ENCODE data around the gene TXNDC8.
"Not testable (repeated sequence)": the region's sequence is repeated elsewhere in the genome, so short reads cannot be mapped to it uniquely, and the experiment has no call there.

The TXNDC8 gene

GRCh38 chr9:110327716-110328115 is 9.9 kb downstream of the TXNDC8 start:
- no peak for DNase-seq (ENCODE audit: low spot score)

DNA sequence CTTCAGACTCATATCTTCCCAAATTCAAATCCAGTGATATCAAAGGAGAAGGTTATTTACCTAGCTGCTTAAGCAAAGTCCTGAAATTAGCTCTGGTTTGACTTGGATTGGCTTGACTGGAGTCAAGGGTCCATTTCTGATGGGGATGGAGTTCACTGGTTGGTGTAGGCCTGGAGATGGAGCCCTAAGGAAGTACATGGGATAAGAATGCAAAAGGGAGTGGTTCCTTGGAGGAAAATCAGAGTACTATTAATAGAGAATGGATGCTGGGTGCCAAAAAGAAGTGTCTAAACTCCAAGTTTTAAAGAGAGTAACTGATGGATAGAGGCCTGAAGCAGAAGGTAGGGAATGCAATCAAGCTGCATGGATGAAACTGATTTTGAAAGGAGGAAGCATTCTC is 13.8 kb downstream of the TXNDC8 start:
- no peak for DNase-seq (ENCODE audit: low spot score)

DNA sequence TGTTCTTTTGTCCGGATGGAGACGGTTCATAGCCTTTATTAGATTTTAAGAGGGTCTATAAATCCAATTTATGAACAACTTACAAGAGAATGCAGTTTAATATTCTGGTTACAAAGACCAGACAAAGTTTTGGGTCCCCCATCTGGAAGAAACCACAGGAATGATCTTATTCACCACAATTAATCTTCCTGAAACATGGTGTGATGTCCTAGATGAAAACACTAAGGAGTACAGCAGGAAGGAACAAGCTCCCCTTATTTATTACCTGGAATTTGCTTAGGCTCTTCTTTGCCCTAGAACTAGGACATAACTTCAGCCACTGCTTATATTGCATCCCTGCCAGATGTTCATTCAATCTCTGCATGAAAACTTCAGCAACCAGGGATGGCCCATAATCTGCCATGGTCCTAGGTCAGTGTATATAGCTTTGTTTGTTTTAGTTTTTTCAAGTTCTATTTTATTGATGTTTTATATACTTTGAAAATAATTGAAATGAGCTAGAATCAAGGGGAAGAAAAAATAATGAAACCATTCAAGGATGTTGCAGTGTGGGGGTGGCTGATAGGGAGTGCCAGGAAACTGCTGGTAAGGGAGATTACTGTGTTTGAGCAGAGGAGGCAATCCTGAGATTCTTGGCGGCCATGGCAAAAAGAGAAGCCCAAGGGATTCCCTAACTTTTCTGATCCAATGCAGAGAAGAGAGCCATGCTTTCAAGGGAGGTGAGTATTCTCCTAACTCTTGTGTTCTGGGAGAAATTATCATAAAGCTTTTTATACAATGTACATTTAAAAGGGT is 16.8 kb downstream of the TXNDC8 start:
- no peak for DNase-seq (ENCODE audit: low spot score)

DNA sequence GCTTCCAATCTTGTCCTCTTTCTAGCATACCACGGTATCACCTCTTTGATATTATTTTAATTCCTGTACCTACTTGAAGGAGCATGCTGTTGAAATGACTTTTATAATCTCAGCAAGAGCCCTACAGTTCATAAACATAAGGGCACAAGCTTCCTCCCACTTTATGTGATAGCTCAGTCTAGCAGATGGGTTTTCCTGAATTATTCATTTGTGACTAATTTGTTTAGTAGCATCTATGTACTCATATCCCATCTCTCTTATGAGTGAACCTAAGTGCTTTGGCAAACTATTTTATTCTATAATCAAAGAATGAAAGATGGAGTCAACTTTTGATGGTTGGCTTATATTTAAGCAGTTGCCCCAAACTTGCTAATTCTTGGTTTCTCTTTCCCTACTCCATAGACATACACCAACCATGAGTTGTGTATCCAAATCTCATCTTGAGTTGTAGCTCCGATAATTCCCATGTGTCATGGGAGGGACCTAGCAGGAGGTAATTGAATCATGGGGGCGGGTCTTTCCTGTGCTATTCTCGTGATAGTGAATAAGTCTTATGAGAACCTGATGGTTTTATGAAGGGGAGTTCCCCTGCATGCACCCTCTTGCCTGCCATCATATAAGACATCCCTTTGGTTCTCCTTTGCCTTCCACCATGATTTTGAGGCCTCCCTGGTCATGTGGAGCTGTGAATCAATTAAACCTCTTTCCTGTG is 17.7 kb downstream of the TXNDC8 start:
- no peak for DNase-seq (ENCODE audit: low spot score)

- DNase-seq (ENCODE audit: low spot score), result no peak
Observed at GRCh38 chr9:110317911-110318310, 19.8 kb downstream of the TXNDC8 start.

- no peak for DNase-seq (ENCODE audit: low spot score)
Observed at GRCh38 chr9:110316261-110317075, 21.2 kb downstream of the TXNDC8 start.

GRCh38 chr9:110311978-110312377 is 25.7 kb downstream of the TXNDC8 start:
- not testable (repeated sequence) for DNase-seq (ENCODE audit: low spot score)

GRCh38 chr9:110309681-110310080 is 28.0 kb downstream of the TXNDC8 start:
- no peak for DNase-seq (ENCODE audit: low spot score)

DNA sequence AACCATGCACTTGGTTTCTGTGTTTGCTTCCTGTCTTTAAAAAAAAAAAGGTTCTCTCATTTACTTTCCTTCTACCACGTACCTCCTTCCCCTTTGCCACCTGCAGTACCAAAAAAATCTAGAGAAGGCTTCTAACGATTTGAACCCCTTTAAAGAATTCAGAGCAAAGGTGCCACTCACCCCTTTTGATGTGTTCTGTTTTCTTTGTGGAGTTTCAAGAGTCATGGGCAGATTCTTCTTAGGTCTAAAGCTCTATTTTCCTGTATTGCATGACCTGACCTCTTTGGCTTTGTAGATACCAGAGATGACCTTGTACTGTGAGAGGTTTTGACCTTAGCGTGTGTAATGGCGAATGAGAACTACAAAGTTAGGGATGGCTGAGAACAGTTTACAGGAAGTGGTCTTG is 29.0 kb downstream of the TXNDC8 start:
- DNase-seq (ENCODE audit: low spot score), result no peak

DNA sequence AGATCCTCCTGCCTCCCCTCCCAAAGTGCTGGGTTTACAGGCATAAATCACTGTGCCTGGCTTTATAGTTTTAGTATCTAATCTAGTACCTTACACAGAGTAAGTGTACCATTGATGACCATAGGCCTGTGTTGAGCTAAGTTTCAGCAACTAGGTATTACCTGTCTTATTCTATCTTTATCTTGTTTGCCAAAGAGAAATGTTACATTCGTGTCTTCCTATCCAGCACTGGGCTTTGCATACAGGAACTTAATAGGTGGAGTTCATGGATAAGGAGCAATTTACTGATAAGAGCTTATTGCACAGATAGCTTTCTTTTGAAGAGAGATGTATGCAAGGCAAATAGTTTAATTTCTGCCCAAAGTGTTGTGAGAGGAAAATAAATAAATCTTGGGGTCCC is 30.5 kb downstream of the TXNDC8 start:
- DNase-seq (ENCODE audit: low spot score), result no peak

DNA sequence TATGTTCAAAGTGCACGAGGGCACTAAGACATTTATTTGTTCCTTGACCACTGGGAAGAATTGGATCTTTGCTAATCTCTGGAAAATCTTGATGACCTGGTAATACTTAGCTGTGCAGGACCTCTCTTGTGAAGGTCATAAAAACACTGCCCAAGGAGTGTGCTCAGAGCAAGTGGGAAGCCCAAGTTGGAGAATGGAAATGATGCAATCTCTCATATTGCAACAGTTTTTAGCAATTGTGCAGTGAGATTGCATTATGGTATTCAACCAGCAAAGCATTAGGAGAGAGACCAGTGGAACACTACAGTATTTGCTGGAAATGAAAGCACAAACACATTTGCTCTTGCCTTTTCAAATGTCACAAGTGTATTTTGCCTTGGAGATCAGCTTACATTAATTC is 34.5 kb downstream of the TXNDC8 start:
- DNase-seq (ENCODE audit: low spot score), result no peak

DNA sequence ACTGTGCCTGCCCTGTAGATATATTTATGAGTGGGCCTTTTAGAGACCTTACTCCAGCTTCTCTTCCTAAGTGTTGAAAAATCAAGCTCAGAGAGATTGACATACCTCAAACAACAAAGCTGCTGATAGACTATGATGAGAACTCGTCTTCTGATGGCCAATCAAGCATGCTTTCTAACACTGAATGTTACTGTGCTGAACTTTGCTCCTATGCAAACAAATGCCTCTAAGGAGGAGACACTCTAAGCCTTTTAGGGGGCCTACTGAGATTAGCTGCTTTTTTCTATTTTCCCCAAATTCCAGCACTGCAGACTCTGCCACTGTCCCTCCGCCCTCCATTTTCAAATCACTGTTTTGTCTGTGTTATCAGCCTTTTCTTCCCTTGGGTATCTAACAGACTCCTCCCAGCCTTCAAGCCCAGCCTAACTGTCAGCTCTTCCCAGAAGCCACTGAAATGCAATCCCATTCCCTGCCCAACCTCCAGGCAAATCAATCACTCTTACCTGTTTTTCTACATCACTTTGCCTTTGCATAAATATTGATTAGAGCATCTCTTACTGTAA is 39.5 kb downstream of the TXNDC8 start:
- no peak for DNase-seq (ENCODE audit: low spot score)

DNA sequence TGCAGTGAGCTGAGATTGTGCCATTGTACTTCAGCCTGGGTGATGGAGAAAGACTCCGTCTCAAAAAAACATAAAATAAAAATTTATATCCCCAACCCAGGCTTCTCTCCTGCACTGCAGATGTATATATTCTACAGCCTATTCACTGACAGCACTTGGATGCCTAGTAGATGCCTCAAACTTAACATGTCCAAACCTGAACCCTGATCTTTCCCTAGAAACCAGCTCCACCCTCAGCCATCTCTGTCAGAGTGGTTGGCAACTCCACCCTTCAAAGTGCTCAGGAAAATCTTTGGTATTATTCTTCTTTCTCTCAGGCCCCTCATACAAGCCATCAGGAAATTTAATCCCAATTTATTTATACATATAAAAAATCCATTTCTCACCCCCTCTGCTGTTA is 44.4 kb downstream of the TXNDC8 start:
- no peak for DNase-seq (ENCODE audit: low spot score)

DNA sequence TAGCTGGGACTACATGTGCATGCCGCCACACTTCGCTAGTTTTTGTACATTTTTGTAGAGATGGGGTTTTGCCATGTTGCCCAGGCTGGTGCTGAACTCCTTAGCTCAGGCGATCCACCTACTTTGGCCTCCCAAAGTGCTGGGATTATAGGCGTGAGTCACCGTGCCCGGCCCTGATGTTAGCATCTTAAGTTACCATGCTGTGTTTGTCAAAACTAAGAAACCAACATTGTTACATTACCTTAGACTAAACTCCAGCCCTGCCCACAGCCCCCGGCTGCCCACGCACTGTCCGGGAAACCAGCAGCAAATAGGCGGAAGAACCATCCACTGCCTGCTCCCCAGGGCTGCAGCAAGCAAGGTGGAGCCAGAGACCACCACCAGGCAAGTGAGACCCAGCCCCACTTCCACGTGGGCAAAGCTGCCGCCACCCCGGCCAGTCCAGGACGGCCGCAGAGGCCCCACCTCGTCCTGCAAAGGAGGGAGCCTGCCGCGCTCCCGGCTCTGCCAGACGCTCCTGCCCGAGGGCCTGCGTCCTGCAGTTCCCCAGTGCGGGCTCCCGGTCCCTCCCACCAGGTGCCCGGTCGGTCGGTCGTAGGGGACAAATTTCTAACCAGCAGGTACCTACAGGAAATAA is 45.6 kb downstream of the TXNDC8 start:
- DNase-seq (ENCODE audit: low spot score), result no peak

GRCh38 chr9:110290001-110290400 is 47.7 kb downstream of the TXNDC8 start:
- DNase-seq (ENCODE audit: low spot score), result no peak

DNA sequence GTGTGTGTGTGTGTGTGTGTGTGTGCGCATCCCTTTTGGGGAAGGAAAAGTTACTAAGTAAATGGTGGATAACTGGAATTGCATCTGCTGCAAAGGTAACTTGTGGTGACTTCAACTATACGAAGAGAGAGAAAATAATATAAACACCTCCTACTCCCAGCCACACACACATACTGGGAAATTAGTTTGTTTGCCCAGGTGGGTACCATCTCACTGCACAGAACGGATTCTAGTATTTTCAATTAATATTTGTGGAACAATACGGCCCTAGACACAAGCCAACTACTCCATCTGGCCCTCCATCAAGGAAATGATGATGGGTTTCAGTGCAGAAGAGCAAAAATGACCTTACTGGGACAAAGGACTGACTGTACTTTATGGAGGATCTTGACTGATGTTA is 49.2 kb downstream of the TXNDC8 start:
- DNase-seq (ENCODE audit: low spot score), result no peak

- DNase-seq (ENCODE audit: low spot score), result no peak
Observed at GRCh38 chr9:110287289-110287680, 50.4 kb downstream of the TXNDC8 start.

- DNase-seq (ENCODE audit: low spot score), result peak; percentile 77
Observed at GRCh38 chr9:110284211-110284844, 53.3 kb downstream of the TXNDC8 start.

GRCh38 chr9:110283751-110284150 is 53.9 kb downstream of the TXNDC8 start:
- peak; percentile 57 for DNase-seq (ENCODE audit: low spot score)

GRCh38 chr9:110282739-110283081 is 55.0 kb downstream of the TXNDC8 start:
- no peak for DNase-seq (ENCODE audit: low spot score)

DNA sequence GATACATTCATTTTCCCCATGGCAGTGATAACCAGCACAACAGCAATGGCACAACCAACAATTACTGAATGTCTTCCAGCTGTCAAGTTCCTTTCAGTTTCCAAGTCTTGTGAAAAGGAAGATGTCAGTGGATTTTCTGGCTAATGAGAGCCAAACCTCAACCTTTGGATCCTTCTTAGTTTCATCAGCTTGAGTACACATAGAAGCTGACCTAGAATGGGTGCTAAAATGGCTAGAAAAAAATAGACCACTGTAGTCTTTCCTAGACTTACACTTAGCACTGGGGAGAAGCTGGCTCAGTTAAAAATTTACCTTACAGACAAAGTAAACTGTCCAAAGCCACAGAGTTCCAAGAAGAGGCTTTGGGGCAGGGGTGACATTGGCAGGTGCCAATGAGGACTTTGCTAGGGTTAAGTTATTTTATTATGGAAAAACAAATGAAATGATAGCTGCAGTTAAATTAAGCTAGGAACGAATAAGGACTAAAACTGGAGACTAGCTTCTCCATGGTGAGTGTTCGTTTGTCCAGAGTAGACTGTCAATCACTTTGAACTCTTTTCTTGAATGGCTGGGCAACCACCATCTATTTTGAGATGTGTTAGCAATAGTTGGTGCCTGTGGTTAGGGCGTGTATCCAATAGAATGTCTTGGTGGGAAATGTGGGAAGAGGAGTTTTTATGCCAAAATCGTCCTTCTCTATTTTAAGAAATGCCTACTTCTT is 55.5 kb downstream of the TXNDC8 start:
- DNase-seq (ENCODE audit: low spot score), result peak; percentile 26
